GDM1 (cell line): ENCODE results near the gene MRPL27.

Experiments used
- DNase-seq: peaks from one replicate; lab custom pipeline; 2025; lab: John Stamatoyannopoulos, UW

MRPL27 gene

DNA sequence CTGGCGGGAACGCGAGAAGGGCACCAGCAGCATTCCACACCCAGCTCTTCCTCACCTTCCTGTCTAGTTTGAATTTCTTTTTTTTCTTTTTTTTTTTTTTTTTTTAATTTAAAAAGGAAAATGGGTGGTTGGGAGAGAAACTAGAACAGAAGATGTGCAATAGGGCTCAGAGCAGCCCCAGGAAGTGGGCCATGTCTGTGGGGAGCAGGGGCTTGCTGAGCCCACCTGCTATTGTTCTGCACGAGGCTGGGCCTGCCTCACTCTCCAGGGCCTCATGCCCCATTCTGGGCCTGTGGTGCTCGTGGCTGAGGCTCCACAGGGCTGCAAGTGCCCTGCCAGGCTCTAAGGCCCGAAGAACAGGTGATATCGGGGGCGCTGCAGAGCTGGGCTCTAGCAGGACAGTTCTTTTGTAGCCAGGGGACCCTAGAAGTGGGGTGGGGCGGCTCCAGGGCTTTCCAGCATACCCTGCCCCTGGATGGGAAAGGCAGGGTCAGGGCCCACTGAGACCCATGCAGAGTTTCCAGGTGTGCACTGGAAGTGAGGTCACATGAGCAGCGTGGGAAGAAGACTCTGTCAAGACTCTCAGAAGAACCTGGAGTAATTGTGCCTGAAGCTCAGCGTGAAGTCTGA, 12.4 kb downstream of the MRPL27 start:
- no peak for DNase-seq

DNA sequence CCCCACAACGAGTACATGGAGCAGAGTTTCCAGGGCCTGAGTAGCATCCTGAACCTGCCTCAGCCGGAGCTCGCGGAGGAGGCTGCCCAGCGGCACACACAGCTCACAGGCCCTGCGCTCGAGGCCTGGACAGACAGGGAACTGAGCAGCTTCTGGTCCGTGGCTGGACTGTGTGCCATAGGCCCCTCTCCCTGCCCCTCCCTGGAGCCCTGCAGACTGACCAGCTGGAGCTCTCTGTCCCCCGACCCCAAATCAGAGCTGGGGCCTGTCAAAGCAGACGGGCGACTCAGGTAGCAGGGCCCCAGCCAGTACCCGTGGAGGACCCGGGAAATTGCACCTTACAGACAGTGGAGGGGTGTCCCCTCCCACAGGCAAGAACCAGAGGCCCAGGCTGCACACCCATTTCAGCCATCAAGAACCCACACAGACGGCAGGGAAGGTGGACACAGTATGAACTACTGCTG, 13.0 kb downstream of the MRPL27 start:
- DNase-seq, result no peak

DNA sequence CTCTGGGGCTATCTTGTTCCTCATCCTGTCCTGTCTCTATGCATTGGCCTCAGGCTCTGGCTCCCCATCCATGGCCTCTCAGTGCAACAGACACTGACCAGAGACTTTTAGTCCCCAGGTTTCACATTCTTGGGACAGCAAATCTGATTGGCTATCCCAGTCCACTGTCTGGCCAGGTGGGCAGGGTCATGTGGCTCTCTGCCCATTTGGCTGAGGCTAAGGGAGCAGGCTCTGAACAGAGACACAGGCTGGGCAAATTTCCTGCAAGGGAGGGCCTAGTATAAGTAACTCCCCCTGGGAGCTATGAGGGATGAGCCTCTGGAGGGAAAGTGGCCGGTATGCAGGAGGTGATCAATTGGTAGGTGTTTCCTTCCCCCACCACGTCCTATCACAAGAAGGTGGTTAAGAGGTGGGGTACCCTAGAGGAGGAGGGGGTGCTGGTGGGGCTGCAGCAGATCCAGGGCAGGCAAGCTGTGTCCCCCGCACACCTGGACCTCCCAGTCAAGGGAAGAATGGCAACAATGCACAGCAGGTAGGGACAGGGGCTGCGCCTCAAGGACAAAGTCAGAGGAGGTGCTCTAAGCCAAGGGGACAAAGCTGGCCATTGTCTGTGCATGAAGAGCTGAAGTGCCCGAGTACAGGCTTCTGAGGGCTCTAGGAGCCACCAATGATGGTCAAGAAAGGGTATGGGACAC, 13.8 kb downstream of the MRPL27 start:
- DNase-seq, result no peak

DNA sequence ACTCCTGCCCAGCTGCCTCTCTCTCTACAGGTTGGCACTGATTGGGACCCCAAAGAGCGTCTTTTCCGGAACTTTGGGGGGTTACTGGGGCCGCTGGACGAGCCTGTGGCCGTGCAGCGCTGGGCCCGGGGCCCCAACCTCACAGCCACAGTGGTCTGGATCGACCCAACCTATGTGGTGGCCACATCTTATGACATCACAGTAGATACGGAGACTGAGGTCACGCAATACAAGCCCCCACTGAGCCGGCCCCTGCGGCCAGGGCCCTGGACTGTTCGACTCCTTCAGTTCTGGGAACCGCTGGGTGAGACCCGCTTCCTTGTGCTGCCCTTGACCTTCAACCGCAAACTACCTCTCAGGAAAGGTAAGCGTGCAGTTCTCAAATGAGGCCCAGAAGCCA, 14.8 kb downstream of the MRPL27 start:
- no peak for DNase-seq

DNA sequence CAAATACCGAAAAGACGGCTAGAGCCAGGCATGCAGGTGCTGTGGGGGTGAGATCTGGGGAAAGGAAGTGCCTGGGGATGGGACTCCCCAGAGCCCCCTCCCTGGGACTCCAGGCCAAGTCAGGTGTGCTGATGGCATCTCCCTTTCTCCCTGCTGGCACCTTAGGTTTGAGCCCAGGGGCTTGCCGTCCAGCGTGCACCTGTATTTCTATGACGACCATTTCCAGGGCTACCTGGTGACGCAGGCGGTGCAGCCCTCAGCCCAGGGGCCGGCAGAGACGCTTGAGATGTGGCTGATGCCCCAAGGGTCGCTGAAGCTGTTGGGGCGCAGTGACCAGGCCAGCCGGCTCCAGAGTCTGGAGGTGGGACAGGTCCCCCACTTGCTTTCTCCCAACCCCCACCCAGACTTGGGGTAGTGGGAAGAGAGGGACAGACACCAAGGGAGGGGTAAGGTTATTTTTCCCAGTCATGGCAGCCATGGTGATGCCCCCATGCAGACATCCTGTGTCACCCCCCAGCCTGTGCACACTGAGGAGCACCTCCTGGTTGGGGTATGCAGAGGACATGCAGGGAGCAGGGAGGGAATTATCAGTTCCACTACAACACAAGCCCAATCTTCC, 16.0 kb downstream of the MRPL27 start:
- no peak for DNase-seq

DNA sequence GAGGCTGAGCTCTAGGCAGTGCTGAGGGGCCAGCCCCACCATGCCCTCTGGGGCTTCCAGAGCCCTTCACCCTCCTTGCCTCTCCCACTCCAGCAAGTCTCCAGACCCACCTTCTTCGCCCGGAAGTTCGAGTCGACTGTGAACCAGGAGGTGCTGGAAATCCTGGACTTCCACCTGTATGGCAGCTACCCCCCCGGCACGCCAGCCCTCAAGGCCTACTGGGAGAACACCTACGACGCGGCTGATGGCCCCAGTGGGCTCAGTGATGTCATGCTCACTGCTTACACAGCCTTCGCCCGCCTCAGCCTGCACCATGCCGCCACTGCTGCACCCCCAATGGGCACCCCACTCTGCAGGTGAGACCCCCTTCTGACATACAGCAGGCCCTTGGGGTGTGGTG, 16.6 kb downstream of the MRPL27 start:
- DNase-seq, result no peak

DNA sequence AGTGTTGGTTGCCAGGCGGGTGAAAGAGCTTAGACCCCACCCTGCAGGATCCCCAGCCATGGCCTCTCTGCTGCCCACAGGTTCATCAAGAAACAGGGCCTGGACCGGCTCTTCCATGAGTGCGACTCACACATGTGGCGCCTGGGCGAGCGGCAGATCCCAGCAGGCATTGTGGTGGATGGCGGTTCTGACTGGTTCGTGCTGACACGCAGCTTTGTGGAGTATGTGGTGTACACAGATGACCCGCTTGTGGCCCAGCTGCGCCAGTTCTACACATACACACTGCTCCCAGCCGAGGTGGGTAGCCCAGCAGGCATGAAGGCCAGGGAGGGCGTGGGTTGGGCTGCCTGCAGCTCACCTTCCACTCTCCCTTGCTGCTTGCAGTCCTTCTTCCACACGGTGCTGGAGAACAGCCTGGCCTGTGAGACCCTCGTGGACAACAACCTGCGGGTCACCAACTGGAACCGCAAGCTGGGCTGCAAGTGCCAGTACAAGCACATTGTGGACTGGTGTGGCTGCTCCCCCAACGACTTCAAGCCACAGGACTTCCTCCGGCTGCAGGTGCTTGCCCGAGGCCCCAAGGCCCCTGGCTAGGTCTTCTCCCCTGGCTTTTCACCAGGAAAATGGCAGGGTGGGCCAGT, 17.2 kb downstream of the MRPL27 start:
- no peak for DNase-seq

DNA sequence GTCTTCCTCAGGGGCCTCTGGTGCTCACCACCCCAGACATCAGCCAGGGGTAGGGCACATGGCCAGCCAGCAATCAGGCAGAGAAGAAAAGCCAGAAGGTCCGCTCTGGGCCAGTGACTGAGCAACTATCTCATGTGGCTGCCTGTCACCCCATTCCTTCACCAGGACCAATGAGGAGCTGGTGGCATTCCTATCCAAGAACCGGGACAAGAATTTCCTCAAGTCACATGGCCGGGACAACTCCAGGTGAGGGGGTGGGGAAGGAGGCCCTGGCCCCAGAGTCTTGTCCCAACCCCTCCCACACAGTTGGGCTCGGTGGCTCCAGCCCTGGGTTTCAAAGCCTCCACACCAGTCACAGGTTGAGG, 17.7 kb downstream of the MRPL27 start:
- DNase-seq, result no peak

DNA sequence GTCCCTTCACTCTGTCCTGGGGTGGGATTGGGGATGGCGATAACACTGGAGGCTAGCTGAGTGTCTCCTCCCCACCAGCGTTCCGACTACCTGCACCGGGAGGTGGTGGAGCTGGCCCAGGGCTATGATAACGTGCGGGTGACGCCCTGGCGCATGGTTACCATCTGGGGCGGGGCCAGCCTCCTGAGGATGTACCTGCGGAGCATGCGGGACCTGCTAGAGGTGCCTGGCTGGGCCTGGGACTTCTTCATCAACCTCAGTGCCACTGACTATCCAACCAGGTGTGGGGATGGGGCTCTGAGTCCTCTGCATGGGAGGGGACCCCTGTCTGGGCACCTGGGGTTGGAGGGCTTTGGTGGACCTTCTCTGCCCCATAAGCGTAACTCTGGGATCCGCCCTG, 18.2 kb downstream of the MRPL27 start:
- DNase-seq, result no peak

DNA sequence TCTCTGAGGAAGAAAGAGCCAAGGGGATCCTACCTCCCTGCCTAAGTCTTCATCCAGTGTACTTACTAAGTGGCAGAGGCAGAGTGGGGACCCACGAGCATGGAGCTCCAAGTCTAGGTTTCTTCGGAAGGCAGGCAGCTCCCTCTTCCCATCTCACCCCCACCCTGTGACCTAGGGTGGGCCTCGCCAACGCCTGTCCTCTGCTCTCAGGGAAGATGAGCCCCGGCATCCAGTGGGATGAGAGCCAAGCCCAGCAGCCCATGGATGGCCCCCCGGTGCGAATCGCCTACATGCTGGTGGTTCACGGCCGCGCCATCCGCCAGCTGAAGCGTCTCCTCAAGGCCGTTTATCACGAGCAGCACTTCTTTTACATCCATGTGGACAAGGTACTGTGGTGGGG, 18.8 kb downstream of the MRPL27 start:
- DNase-seq, result no peak

DNA sequence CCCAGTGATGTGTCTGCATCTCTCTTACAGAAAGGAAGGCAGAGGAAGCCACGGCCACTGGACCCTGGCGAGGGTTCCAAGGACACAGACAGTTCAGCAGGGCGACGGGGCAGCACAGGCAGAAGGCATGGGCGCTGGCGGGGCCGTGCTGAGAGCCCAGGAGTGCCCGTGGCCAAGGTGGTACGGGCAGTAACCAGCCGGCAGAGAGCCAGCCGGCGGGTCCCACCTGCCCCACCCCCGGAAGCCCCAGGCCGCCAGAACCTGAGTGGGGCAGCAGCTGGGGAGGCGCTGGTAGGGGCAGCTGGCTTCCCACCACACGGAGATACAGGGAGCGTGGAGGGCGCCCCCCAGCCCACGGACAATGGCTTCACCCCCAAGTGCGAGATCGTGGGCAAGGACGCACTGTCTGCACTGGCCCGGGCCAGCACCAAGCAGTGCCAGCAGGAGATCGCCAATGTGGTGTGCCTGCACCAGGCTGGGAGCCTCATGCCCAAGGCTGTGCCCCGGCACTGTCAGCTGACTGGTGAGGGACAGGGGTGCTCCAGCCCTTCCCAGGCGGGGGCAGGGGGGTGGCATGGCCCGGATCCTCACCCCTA, 19.3 kb downstream of the MRPL27 start:
- no peak for DNase-seq

DNA sequence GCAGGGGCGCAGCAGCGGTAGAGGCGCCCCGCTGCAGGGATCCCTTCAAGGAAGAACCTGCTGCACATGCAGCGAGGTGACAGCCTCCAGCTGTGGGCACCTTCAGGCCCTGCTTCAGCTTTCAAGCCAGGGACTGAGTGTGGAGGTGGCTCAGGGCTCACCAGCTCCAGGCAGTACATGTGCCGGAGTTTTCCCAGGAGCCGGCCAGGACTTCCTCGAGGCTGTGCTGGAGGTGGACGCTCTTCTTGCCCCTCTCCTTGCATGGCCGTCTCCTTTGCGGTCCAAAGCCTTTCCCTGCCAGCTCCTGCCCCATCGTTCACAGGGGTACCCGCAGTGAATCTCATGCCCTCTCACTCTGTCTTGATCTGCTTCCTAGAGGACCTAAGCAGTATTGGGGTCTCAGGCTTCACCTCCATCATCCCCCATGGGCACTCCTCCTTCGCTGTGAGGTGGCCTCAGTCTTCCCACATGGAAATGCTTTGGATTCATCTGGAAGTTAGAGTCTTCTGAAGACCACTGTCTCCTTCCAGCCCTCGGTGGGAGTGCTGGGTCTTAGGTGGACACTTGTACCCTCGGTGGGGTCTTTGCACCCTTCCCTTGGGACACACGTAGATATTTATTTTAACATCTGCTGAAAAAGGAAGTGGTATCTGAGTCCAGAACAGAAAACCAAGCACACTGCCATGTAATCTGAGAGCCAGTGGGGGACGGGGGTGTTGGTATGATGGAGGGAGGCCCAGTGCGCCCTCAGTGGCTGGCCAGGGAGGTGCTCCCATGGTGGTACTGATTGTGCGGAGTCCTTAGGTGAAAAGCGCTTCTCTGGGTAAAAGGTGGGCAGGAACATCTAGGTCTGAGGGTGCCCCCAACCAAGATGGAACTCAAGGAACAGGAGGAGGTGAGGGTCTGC, 20.0 kb downstream of the MRPL27 start:
- no peak for DNase-seq

DNA sequence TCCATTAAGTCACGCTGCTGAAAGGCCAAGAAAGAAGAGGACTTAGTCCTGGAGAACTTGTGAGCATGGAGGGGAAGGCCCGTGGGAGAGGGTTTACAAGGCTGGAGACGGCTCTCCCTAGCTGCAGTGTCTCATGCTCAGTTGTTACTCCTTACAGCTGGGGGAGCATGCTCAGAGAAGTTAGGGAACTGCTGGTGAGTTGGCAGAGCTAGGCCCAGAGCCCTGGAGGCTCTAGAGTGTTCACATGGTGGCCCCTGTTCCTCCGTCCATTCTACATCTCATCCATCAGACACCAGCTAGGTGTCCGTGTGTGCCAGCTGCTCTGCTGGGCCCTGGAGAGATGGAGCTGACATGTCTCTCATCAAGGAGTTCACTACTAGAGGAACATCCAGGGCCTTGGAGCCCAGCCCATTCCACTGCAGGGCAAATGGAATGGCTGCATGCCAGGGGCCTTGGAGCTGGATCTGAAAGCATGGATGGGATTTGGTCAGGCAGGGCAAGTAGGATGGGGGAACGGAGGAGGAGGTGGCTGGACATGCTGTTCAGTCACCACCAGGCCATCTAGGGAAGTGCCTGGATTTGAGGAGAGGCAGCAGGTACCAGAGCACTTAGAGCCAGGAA, 20.8 kb downstream of the MRPL27 start:
- no peak for DNase-seq

DNA sequence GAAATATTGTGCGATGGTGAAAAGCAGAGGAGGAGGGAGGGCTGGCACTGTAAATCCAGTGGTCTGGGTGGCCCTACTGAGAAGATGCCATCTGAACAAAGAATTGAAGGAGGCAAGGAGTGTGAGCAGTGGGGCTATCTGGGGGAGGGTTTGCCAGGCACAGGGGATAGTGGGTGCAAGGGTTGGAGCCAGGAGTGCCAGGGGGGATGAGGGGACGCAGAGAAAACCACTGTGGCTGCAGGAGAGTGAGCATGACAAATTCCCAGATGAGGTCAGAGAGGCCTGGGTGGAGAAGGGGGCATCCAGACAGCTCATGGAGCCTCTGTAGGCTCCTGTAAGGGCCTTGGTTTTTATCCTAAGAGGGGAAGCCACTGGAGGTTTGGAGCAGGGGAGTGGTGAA, 22.3 kb downstream of the MRPL27 start:
- no peak for DNase-seq

DNA sequence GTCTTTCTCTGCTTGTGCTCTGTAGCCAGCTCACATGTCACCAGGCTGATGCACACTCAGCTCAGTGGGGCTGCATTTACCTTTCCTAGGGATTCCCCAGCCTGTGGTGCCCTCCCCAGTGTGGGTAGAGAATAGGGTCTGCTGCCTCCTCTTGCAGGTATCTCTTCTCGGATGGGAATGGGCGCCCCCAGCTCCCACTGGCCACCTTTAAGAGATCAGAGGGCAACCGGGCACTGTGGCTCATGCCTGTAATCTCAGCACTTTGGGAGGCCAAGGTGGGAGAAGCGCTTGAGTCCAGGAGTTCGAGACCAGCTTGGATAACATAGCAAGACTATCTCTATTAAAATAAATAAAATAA, 23.8 kb downstream of the MRPL27 start:
- DNase-seq, result no peak

DNA sequence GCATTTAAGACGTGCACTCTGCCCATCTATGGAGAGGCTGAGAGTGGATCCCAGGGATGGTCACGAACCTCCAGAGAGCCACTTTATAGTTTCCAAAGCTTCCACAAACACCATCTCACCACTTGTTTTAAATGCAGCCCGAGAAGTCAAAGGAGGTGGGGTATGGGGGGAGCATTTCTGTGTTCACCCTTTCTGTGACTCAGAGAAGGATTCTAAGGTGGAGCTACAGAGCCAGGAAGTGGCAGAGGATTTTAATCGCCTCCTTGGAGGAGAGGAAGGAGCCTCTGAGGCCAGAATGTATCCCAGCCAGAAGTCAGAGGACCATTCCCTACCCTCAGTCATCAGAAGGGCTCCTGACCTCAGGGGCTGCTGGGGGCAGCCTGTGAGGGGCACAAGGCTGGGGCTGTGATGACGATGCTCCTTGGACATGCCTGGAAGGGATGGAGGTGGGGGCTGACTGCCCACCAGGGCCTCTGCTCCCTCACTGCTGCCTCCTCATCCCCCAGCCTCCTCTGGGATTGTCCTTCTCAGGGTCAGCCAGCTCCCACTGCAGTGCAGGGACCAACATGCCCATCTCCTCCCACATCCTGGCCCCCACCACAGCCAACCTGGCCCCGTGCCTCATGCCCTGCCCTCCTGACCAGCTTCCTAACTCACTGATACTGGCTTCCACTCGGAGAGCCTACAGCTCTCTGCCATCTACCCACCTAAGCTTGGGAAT, 24.3 kb downstream of the MRPL27 start:
- DNase-seq, result no peak

DNA sequence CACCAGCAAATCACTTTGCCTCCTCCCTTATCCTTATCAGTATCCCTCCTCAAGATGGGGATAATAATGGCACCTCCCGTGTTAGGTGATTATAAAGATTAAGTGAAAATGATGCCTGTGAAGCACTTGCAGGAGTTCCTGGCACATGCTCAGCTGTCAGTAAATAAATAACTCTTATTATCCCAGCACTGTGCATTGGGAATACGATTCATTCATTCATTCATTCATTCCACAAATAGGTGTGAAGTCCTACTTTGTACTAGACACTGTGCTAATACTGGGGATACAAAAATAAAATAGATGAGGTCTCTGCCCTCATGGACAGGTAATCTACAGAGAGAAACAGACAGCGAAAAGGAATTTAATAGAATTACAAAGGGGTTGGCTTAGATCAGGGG, 25.1 kb downstream of the MRPL27 start:
- DNase-seq, result no peak

DNA sequence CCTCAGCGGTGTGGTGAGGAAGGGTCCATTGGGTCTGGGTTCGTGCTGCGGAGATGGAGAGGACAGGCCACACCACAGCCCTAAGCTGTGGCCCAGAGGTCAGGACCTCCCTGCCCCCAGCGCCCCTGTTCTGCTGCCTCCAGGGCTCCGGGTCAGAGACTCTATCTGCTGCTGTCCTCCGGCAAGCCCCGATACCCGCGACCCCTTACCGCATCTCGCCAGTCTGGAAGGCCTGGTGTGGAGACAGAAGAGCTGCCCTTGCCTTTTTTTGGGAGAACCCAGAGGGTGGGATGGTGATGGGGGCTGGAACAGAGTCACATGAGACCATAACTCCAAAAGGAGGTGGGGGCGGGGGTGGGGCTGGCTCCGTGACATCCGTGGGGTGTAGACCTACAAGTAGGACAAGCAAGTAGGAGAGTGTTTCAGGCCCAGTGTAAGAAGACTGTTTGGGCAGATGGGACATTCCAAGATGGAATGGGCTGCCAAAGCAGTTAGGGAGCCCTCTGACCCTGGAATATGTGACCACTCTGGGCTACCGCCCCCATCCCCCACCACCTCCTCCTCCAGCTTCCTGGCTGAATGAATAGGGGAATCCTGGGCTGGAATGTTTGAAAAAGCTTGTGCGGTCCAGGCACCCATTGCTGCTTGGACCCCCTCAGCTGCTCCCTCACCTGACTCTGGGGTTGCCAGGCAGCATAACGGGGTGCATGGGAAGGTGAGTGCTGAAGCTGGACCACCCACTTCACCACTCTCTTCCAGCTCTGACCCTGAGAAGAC, 25.7 kb downstream of the MRPL27 start:
- no peak for DNase-seq

DNA sequence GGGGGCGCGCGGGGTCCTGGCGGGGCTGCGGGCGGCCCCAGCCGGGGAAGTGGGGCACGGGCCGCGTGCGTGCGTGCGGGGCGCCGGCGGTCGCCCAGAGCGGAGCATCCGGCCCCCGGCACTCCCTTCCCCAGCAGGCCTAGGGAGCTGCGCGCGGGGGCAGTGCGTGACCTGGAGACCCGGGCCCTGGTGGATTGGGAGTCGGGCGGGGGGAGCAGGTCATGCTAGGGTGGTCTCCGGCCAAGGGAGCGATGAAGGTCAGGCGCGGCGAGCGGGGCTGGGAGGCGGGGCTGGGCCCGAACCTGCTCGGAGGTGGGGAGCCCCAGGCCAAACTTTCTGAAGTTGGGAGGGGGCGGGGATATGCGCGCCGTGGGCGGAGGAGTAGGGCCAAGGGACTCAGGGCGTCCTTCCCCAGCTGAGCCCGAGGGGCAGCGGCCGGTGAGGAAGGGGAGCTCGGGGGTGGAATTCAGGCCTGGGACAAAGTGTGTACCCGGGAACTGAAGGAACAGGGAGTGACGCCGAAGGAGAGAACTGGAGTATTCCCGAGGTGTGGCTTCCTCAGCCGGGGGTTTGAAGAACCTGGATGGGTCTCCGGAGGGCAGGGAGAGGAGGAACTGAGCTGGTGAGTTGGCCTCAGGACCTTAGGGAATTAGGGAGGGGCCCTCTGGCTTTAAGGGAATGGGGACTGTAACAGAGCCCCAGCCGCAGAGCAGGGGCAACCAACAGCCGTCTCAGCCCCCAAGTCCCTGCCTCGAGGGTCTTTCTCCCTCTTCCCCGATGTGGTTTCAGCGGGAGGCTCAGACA, 26.5 kb downstream of the MRPL27 start:
- no peak for DNase-seq
